HG02610 (cell line): ENCODE results near the gene SLC26A1.

Experiments
- ATAC-seq: cut with Tn5 transposase; IDR thresholded peaks from one replicate; pipeline ENCODE4 v1.9.1; 2021; ENCODE audit warnings: mild to moderate bottlenecking, moderate library complexity; ENCODE audit not compliant: unreplicated experiment

SLC26A1 gene

DNA sequence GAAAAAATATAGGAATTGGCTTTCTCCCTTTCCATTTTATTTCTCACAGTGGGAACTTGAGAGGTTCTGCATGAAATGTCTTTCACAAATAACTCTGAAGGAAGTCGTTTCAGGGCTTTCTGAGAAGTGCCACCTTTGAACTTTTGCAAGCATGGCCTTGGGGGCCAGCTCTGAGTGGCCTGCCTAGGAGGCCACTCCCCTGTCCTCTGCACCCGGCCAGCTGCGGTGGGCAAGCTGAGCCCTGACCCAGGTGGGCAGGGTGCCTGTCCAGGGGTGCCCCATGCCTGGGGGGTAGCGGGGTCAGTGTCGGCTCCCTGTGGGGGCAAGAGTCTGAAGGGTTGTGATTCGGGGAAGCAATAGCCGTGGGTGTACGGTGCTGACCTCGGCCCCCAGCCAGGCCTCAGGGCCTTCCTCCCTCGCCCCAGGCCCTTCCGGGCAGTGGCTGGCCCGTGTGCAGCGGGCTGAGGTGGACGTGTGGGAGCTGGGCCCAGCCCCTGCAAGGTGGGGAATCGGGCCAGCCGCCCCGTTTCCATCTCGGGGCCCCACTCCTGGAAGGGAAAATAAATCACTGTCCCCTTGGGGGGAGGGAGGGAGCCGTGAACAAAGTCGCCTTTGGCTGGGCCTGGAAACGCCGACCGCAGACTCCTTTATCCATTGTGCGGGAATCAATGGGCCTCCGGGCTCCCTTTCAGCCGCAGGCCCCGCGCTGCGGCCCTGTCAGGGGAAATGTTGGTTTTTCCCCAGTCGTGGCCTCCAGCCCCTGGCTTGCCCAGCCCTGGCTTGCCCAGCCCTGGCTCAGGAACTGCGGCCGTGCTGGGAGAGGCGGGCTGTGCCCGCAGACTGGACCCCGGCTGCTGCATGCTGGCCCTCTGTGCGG lies 21.3 kb upstream of the SLC26A1 start:
- ATAC-seq = no peak

DNA sequence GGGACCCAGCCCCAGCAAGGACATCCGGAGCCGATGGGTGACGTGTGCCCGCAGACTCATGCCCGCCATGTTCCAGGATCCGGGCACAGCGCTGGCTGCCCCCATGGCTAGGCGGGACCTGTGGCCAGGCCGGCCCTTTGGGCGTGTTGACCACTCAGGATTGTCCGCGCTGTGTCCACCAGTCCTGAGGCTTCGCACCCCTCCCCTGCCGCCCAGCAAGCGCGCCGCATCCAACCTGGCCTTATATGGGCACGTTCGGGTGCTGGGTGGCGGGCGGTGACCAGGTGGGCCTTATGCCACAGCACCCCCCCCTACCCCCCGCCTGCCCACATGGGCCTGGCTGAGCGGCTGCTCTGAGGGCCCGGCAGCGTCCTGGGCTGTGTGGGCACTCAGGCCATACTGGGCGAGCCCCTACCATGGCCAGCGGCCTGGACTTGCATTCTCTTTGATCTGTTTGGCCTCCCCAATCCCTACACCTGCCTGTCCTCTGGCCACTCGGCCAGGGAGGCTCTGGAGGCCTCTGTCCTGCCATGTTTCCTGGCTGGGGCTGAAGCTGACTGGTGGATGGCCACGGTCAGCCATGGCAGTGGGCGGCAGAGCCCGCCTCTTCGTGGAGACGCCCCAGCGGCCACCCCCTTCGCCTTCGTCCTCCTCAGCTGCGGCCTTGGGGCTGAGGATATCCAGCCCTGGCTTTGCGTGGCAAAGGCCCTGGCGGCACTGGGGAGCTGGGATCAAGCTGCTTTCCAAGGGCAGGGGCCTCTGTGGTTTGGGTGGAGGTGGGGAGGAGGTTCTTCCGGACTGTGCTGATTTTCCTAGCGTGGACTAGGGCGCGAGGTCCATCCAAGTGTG lies 20.2 kb upstream of the SLC26A1 start:
- ATAC-seq = no peak

DNA sequence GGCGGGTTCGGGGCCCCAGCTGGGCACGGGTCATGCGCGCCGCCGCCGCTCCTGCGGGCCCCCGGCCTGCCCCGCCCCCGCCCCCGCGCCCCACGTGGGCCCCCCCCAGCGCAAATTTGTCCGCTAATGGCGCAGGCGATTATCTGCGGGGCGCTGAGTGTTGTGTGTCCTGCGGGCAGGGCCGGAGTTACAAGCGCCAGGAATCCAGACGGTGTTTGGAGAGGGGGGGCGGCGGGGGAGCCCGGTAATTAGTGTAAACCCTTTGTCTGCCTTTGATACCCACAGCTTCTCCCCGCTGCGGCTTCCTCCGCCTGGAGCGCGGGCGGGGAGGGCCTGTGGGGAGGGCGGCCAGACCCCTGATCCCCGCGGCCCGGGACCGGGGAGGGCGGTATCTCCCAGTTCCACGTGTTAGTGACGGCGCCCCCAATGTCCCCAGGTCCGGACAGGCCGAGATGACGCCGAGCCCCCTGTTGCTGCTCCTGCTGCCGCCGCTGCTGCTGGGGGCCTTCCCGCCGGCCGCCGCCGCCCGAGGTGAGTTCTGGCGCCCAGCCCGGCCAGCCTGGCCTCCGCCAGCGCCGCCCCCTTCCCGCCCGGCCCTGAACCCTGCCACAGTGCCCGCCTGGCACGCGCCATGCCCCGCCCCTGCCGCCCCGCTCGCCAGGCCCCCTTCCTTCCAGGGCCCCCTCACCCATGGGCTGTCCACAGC lies 19.0 kb upstream of the SLC26A1 start:
- ATAC-seq = no peak

DNA sequence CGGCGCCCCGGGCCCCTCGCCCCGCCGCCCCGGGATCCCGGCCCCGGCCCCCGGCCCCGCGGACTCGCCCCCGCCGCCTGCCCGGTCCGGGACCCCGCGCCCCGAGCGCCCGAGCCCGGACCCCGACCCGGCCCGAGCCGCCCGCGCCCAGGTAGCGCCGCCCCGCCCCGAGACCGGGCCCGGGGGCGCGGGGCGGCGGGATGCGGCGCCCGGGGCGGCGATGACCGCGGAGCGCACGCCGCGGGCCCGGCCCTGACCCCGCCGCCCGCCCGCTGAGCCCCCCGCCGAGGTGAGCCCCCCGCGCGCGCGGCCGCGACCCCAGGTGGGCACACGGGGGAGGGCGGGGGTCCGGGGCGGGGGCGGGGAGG lies 18.4 kb upstream of the SLC26A1 start:
- no peak for ATAC-seq

DNA sequence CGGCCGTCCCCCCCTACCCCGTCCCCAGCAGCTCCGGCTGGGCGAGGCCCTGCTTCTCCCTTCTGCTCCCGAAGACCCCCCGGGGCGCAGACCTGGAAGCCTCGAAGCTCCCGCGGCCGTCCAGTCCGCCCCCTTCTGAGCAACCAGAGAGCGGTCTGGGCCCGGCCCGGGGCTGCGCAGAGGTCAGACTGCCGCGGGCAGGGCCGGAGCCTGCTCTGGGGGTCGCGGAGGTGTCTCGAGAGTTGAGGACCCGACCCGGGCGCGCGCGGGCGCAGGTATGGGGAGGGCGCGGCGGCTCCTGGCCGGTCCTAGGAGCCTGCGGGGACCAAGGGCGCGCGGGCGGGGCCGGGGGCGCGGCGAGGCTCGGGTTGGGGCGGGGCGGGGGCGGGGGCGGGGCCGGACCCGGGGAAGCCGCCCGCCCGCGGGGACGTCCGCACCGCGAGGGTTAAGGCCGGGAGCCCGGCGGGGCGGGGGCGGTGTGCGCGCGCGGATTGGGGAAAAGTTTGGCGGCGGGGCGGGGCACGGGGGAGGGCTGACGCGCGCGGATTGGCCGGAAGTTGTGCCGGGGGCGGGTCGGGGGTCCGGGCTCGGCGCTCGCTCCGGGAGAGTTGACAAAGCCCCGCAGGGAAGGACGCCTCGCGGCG lies 17.9 kb upstream of the SLC26A1 start, which contains the start of gene FGFRL1:
TSS of gene FGFRL1 (plus strand) at position 605 of the 644 bp plus-strand sequence. CDS start 860 bp downstream, outside the sequence.
- ATAC-seq = peak; percentile 27

DNA sequence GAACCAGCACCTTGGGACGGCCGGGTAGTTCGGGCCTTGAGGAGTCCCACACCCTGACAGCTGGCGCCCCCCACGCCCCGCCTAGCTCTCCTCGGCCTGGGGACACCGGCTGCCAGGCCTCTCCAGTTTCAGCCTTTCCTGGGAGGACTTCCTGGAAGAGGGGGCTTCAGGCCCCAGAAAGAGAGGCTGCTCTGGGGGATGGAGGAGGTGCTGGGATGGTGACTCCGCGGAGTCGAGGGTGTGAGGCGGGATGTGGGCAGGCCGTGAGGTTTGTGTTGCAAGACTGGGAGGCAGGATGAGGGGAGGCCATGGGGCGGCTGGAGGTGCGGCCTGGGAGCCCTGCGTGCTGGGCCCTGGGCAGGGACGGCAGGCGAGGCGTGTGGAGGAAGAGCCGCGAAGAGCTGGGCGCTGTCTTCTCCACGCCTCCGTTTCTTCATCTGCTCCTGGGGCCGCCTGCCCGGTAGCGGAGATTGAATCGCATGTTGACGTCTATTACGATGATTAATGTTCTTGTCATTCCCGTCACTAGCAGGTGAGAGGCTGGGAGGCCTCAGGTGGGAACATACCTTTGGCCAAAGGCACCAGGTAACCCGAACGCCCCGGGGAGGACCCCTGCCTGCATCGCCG lies 17.3 kb upstream of the SLC26A1 start:
- ATAC-seq = peak; percentile 11

DNA sequence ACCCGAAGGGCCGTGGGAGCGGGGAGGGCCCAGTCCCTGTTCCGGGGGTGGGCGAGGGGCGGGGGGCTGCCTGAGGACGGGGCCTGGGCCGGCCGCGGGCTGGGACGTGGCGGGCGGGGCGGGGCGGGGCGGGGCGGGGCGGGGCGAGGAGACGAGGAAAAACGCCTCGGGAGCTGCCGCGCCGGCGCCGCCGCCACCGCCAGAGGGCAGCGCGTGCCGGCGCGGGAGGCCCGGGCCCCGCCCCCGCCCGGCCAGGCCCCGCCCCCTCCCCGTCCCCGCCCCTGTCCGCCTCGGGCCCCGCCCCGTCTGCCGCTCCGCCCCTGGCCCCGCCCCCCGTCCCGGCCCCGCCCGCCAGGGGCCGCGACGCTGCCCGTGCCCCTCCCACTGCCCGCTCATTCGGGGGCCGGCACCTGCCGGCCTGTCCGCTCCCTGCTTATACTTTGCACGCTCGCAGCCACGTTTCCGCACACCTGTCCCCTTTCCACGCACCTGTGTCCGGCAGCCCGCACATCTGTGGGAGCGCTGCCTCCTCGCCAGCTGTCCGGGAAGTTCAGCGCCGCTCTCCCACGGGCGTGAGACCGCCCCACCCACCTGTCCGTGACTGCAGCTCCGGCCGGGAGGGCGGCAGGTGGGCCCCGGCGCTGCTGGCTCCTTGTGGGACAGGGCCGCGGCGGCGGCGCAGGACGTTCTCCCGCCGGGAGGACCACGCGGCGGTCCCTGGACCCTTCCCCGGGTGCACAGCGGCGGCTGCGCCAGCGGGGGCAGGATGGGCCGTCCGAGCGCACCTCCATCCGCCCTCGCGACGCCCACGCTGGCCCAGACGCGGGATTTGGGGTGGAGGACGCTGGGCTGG lies 16.6 kb upstream of the SLC26A1 start:
- ATAC-seq = peak; percentile 28

DNA sequence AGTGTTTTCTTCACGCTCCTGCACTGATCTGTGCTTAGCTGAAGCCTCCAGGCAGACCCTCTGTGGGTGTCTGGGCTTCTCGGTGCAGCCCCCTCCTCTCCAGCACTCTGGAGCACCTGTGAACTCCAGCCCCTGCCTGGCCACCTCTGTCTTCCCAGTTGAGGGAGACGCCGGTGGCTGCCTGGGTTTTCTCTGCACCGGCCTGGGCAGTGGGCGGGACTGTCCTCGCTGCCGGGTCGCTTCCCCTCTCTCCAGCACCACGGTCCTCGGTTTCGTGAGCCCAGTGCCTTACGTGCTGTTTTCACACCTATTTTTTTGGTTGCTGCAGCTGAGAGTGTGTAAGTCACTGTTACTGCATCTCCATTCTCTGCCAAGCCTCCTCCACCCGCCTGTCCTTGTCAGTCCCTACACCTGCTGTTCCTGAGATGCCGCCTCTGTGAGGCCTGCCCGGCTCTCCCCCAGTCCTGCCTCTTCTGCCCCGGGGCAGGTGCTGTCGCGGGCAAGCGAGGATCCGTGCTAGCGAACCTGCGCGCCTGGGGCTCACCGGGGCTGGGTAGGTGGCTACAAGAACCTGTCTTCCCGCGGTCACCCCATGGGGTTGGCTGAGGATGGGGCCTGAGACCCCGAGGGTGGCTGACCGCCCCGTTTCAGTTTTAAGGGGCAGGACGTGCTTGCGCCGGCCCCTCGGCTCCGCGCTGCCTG lies 15.8 kb upstream of the SLC26A1 start:
- ATAC-seq = no peak

DNA sequence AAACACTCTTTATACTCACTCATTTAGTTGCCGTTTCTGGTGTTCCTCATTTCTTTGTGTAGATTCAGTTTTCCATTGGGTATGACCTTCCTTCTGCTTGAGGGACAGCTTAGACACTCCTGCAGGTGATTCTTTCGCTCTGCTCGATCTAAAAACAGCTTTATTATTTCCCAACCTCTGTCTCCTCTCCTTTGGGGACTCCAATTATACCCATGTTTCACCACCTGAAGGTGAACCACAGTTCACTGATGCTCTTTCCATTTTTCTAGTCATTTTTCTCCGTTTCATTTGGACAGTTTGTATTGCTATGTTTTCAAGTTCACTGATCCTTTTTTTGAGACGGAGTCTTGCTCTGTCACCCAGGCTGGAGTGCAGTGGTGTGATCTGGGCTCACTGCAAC lies 13.7 kb upstream of the SLC26A1 start:
- ATAC-seq = no peak

DNA sequence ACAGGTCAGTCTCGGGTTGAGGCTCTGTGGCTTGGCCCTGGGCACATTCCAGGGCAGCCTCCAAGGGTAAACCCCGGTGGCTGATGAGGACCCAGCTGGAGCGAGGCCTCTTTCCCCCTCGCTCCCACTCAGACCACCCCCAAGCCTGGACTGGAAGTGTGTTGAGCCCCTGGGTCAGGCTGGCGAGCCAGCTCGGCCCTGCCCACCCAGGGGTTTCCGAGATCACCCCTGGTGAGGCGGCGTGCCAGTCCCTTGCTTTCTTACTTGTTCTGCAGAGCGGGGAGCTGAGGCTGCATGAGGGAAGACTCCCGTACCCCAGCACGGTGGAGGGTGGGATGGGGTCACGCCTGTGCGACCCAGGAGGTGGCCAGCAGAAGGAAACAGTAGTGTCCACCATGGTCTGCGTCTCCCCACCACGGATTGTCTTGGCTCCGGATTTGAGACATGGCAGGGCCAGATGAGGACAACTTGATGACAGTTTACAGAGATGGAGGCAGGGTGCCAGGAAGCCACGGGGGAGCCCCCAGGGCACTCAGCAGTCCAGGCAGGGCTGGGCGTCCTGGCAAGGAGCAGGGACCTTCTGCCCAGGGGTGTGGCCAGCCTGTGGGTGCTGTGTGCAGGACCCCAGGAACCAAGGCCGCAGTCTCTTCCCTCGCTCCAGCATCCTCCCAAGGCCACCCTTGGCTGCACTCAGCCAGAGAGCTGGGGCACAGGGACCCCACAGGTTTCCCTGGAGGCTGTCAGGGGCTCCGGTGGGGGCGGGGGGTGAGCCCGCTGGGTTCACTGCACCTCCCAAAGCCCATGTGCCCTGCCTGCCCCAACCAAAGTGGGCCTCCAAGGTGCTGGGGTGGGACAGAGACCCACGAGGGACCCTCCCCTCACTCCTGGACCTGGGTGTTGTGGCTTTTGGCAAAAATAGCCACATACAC lies 11.6 kb upstream of the SLC26A1 start:
- no peak for ATAC-seq

DNA sequence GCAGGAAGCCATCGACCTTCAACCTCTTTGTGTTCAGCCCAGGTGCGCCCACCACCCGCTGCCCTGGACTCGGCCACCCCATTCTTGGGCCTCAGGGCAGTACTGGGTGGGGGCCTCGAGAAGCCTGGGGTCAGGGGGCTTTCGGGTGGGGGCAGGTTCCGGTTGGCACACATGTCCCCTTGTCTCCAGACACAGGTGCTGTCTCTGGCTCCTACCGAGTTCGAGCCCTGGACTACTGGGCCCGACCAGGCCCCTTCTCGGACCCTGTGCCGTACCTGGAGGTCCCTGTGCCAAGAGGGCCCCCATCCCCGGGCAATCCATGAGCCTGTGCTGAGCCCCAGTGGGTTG lies 10.8 kb upstream of the SLC26A1 start:
- ATAC-seq = no peak

DNA sequence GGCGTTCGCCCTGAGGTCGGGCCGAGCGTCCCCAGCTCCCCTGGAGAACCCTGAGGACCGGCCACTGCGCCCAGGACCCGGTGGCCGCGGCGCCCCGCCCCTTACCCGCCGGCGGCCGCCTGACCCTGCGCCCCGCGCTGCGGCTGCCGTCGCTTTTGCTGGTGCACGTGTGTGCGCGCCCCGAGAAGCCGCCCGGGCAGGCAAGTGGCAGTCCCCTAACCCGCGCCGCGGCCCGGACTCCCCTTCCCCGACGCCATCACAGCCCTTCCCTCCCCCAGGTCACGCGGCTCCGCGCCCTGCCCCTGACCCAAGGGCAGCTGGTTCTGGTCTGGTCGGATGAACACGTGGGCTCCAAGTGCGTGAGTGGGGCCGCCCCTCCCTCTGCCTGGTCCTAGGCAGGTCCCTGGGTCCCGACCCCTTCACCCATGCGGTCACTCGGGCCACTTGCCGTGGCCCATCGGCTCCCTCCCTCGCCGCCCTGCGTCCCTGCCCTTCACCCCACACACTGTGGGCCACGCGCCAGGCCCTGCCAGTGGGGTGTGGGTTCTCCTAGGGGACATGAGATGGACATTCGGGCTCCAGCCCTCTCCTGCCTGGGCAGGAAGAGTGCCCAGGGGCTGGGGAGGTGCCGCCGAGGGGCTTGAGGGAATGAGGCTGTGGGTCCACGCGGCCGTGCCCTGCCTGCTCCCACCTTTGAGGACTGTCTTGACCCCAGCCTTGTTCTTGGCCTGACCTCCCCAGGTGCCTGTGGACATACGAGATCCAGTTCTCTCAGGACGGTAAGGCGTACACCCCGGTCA lies 10.3 kb upstream of the SLC26A1 start:
- no peak for ATAC-seq

DNA sequence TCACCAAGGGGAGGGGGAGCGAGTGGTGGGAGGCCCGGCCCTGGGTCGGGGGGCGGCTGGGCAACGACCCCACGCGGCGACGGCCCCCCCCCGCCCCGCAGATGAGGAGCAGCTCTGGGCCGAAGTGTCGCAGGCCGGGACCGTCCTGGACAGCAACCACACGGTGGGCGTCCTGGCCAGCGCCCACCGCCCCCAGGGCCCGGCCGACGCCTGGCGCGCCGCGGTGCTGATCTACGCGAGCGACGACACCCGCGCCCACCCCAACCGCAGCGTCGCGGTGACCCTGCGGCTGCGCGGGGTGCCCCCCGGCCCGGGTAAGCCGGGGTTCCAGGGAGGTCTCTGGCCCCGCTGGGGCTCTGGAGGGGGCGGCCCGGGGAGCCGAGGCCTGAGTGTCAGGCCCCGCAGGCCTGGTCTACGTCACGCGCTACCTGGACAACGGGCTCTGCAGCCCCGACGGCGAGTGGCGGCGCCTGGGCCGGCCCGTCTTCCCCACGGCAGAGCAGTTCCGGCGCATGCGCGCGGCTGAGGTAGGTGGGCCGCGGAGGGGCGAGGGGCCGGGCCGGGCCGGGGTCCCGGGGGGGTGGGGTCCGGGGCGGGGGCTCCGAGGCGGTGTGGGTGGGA lies 9.5 kb upstream of the SLC26A1 start:
- ATAC-seq = no peak

DNA sequence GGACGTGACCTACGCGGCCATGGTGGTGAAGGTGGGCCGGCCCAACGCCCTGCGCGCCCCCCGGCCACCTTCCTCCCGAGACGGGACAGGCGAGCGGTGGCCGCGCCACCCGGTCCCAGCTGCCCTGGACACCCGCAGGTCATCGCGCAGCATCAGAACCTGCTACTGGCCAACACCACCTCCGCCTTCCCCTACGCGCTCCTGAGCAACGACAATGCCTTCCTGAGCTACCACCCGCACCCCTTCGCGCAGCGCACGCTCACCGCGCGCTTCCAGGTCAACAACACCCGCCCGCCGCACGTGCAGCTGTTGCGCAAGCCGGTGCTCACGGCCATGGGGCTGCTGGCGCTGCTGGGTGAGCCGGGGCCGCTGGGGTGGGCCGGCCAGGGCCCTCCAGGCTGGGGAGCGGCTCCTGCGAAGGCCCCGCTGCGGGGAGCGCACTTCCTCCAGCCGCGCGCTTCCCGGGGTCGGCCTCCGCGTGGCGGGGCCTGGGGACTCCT lies 9.0 kb upstream of the SLC26A1 start:
- ATAC-seq = no peak

DNA sequence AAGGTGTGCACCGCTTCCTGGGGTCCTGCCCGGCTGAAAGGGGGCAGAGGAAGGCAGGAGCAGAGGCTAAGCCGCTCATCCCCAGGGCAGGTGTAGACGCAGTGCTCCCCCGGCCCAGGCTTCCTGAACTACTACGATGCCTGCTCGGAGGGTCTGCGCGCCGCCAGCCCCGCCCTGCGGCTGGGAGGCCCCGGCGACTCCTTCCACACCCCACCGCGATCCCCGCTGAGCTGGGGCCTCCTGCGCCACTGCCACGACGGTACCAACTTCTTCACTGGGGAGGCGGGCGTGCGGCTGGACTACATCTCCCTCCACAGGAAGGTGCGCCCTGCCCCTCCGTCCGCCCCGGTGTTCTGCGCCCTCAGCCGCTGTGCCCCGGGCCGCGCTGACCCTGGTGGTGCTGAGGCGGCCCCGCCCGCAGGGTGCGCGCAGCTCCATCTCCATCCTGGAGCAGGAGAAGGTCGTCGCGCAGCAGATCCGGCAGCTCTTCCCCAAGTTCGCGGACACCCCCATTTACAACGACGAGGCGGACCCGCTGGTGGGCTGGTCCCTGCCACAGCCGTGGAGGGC lies 8.4 kb upstream of the SLC26A1 start:
- no peak for ATAC-seq

DNA sequence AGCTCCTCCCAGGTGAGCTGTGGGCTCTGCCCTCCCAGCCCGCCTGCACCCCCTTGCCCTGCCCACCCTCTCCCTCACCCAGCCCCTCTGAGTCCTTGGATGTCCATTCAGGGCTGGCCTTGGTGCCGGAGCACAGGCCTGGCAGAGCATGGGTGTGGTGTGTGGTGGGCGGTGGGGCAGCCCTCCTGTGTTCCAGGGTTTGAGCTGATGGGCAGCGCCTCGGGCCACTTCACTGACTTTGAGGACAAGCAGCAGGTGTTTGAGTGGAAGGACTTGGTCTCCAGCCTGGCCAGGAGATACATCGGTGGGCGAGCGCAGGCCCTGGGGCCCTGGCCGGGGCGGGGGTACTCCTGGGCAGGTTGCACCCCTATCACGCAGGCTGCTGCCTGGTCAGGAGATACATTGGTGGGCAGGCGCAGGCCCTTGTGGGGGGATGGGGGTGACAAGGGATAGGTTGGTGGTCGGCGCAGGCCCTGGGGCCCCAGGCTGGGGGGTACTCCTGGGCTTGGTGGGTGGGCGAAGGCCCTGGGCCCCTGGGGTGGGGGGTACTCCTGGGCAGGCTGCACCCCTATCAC lies 7.6 kb upstream of the SLC26A1 start:
- ATAC-seq = no peak
